ENCODE measurements around the gene P3H1. TPM values are rescaled to one million over a fixed set of nuclear protein-coding genes. Genes with fewer than 3 reads are reported as not detected.
A peak's percentile ranks its signal among the peaks of the same experiment; 100 is the strongest.

P3H1 gene
- total and polyA plus RNA-seq, 2 experiments from 2014 or later = 51.1 to 75.1 TPM

DNA sequence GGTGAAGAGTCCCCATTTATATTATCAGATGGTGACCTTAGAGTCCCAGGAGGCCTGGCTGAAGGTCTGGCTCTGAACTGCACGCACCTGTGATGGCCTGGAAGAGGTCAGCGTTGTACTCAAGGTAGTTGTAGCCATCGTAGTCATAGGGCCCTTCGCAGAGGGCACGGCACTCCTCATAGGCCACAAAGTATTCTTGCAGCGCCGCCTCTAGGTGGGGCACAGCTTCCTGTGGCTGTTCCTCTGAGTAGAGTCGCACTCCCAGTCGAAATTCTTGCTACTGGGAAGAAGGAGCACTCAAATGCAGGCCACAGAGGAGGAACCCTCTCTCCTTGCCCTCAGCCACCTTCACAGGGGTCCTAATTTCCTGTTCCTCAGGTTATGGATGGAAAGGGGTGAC, 7.7 kb downstream of the P3H1 start:
- H3F3A ChIP-seq (replicated peaks; ENCODE audit: low read depth) = 0 out of 2 replicates have a peak, but pooled peaks cover 6% of the 10 kb centered on the region
- ATAC-seq (peak; percentile 91), DNase-seq (ENCODE audit: low spot score) (peak; percentile 65)
- peaks cover 6% of the 10 kb centered on the region for H3K27me3 Mint-ChIP-seq (ENCODE audit: insufficient read depth, low read depth, poor library complexity)
- peaks cover 44% of the 10 kb centered on the region for H3K36me3 ChIP-seq (ENCODE audit: insufficient read depth)
- H3K4me3 ChIP-seq = no peak overlapping the region
- TF ChIP-seq ZNF331 (CRISPR knock-in tag; IDR thresholded peaks at IDR 0.05; ENCODE audit: low read depth) = no peak
- TF ChIP-seq, protein P1, sequence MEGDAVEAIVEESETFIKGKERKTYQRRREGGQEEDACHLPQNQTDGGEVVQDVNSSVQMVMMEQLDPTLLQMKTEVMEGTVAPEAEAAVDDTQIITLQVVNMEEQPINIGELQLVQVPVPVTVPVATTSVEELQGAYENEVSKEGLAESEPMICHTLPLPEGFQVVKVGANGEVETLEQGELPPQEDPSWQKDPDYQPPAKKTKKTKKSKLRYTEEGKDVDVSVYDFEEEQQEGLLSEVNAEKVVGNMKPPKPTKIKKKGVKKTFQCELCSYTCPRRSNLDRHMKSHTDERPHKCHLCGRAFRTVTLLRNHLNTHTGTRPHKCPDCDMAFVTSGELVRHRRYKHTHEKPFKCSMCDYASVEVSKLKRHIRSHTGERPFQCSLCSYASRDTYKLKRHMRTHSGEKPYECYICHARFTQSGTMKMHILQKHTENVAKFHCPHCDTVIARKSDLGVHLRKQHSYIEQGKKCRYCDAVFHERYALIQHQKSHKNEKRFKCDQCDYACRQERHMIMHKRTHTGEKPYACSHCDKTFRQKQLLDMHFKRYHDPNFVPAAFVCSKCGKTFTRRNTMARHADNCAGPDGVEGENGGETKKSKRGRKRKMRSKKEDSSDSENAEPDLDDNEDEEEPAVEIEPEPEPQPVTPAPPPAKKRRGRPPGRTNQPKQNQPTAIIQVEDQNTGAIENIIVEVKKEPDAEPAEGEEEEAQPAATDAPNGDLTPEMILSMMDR (conservative IDR thresholded peaks at IDR 0.05; ENCODE audit: low read depth in 2 of 2) = peak; percentile 41 to 61; a peak in 3 of 4 replicates
- peaks cover 54% of the 10 kb centered on the region for H3K36me3 Mint-ChIP-seq (ENCODE audit: low read depth)
- H3K27me3 ChIP-seq (ENCODE audit: insufficient read depth) = no peaks in the 10 kb centered on the region
- 0 out of 2 replicates have a peak overlapping the region, but pooled peaks have one; percentile 19 for H3K27ac ChIP-seq (ENCODE audit: low read depth)
- H3K9me2 ChIP-seq (ENCODE audit: insufficient read depth) = no peaks in the 10 kb centered on the region; the same call in 1 of the 2 replicates
- H3K27ac Mint-ChIP-seq = no peak overlapping the region
- no peak overlapping the region for H3K4me2 ChIP-seq
- H3K79me2 ChIP-seq (replicated peaks; ENCODE audit: insufficient read depth) = peaks cover 17% of the 10 kb centered on the region
- no peaks in the 10 kb centered on the region; the same call in 1 of the 2 replicates for H4K20me1 ChIP-seq (replicated peaks; ENCODE audit: insufficient read depth)
- H2AFZ ChIP-seq = no peak overlapping the region
- no peaks in the 10 kb centered on the region for H3K4me1 ChIP-seq (ENCODE audit: insufficient read depth)
- no peak overlapping the region for H3K4me3 Mint-ChIP-seq
- peaks cover 1% of the 10 kb centered on the region; the same call in 1 of the 3 replicates for H3K9me3 Mint-ChIP-seq
- peaks cover 2% of the 10 kb centered on the region for H3K4me1 Mint-ChIP-seq

DNA sequence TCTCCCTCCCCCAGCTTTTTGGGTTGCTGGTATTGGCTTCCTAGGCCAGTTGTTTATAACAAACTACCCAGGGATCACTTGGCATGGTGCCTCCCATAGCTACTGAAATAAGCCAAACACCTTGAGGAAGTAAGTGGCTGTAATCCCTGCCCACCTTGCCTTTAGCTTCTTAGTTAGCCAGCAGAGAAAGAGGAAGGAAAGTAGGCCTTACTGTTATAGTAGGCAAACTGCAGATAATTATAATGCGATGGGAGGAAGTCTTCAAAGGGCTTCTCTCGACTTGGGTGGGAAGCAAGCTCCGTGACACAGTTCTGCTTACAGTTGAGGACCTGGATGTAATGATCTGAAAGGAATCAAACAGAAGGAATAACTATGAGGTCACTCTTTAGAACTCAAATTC, 8.2 kb downstream of the P3H1 start:
- Histone ChIP-seq H3K4me3 (no peak overlapping the region), H4K20me1 (replicated peaks; ENCODE audit: insufficient read depth) (no peaks in the 10 kb centered on the region; the same call in 1 of the 2 replicates), H3K27ac (ENCODE audit: low read depth) (no peak overlapping the region), H3K9me2 (ENCODE audit: insufficient read depth) (no peaks in the 10 kb centered on the region; the same call in 1 of the 2 replicates), H2AFZ (no peak overlapping the region), H3K36me3 (ENCODE audit: insufficient read depth) (peaks cover 44% of the 10 kb centered on the region), H3K79me2 (replicated peaks; ENCODE audit: insufficient read depth) (peaks cover 12% of the 10 kb centered on the region), H3K27me3 (ENCODE audit: insufficient read depth) (no peaks in the 10 kb centered on the region), H3K4me2 (no peak overlapping the region), H3K4me1 (ENCODE audit: insufficient read depth) (no peaks in the 10 kb centered on the region), H3F3A (replicated peaks; ENCODE audit: low read depth) (0 out of 2 replicates have a peak, but pooled peaks cover 6% of the 10 kb centered on the region)
- Mint-ChIP-seq H3K4me3 (no peak overlapping the region), H3K36me3 (ENCODE audit: low read depth) (peaks cover 58% of the 10 kb centered on the region), H3K9me3 (peaks cover 2% of the 10 kb centered on the region; the same call in 1 of the 3 replicates), H3K4me1 (peaks cover 2% of the 10 kb centered on the region), H3K27me3 (ENCODE audit: insufficient read depth, low read depth, poor library complexity) (peaks cover 5% of the 10 kb centered on the region), H3K27ac (no peak overlapping the region)
- no peak for ATAC-seq
- TF ChIP-seq ZNF114 (CRISPR knock-in tag; IDR thresholded peaks at IDR 0.05) (no peak), ZNF331 (CRISPR knock-in tag; IDR thresholded peaks at IDR 0.05; ENCODE audit: low read depth) (no peak), NANOG (IDR thresholded peaks at IDR 0.05; ENCODE audit: borderline replicate concordance) (no peak)
- no peak for DNase-seq (ENCODE audit: low spot score)

DNA sequence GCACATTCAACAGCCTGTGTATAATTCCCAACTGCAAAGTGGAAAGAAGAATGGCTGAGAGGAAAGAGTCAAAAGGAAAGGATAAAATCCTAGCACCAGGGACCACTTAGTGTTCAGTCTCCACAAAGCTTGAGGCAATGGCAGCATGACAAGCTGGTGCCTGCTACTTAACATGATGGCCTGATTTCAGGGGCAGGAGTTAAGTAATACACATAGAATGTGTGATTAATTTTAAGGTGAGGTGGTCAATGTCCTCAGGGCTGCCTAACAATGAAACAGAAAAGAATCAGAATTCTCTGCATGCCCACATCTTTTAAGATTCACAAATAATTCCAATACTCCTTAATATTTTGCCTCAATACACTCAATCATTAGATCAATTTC, 8.9 kb downstream of the P3H1 start:
- Mint-ChIP-seq H3K9me3 (peaks cover 2% of the 10 kb centered on the region; the same call in 1 of the 3 replicates), H3K36me3 (ENCODE audit: low read depth) (peaks cover 65% of the 10 kb centered on the region), H3K4me1 (peaks cover 2% of the 10 kb centered on the region), H3K4me3 (no peak overlapping the region), H3K27ac (no peak overlapping the region), H3K27me3 (ENCODE audit: insufficient read depth, low read depth, poor library complexity) (peaks cover 5% of the 10 kb centered on the region)
- no peaks in the 10 kb centered on the region for H3K4me1 ChIP-seq (ENCODE audit: insufficient read depth)
- no peak overlapping the region for H2AFZ ChIP-seq
- no peak for ATAC-seq
- no peaks in the 10 kb centered on the region; the same call in 1 of the 2 replicates for H4K20me1 ChIP-seq (replicated peaks; ENCODE audit: insufficient read depth)
- TF ChIP-seq JUNB (IDR thresholded peaks at IDR 0.05; ENCODE audit: unreplicated experiment) = no peak
- H3K79me2 ChIP-seq (replicated peaks; ENCODE audit: insufficient read depth) = peaks cover 6% of the 10 kb centered on the region
- no peaks in the 10 kb centered on the region; the same call in 1 of the 2 replicates for H3K9me2 ChIP-seq (ENCODE audit: insufficient read depth)
- DNase-seq (ENCODE audit: low spot score) = no peak
- H3K4me3 ChIP-seq = no peak overlapping the region
- H3K4me2 ChIP-seq = no peak overlapping the region
- H3K27me3 ChIP-seq (ENCODE audit: insufficient read depth) = no peaks in the 10 kb centered on the region
- peaks cover 50% of the 10 kb centered on the region for H3K36me3 ChIP-seq (ENCODE audit: insufficient read depth)
- H3F3A ChIP-seq (replicated peaks; ENCODE audit: low read depth) = 0 out of 2 replicates have a peak, but pooled peaks cover 6% of the 10 kb centered on the region
- no peak overlapping the region for H3K27ac ChIP-seq (ENCODE audit: low read depth)
